OCI-LY3 (cell line): ENCODE data around the gene RPGR.

ENCODE experiments used
- H2AFZ ChIP-seq: fragments of 200-600, 300-600 bp; shearing (Covaris generic); 2 replicates; pipeline ENCODE4 v1.6.0; 2014; ENCODE audit warnings: antibody characterized with exemption, low read depth, low read length
- H3K27ac ChIP-seq: fragments of 200-600, 300-600 bp; sonication (generic); 2 replicates; pipeline ENCODE4 v1.5.1; 2014; ENCODE audit warnings: mild to moderate bottlenecking, low read length, moderate library complexity, mixed read lengths
- H3K27me3 ChIP-seq: fragments of 200-600, 300-600 bp; sonication (generic); 2 replicates; pipeline ENCODE4 v1.6.1; 2014; ENCODE audit warnings: low read depth, low read length, mixed read lengths
- H3K36me3 ChIP-seq: fragments of 200-600, 300-600 bp; sonication (generic); replicated peaks from 2 replicates; pipeline ENCODE3; 2014; ENCODE audit warnings: low read depth, low read length, mixed read lengths
- H3K4me1 ChIP-seq: fragments of 300-600, 200-600 bp; sonication (generic); 2 replicates; pipeline ENCODE4 v1.6.1; 2014; ENCODE audit warnings: low read length, mixed read lengths
- H3K4me2 ChIP-seq: fragments of 200-600, 300-600 bp; sonication (generic); 2 replicates; pipeline ENCODE4 v1.6.1; 2014; ENCODE audit warnings: low read length, mixed read lengths
- H3K4me3 ChIP-seq: fragments of 300-600, 200-600 bp; sonication (generic); 2 replicates; pipeline ENCODE4 v1.5.1; 2014; ENCODE audit warnings: antibody characterized with exemption, mild to moderate bottlenecking, low read length, moderate library complexity
- H3K79me2 ChIP-seq: fragments of 300-600, 200-600 bp; shearing (Covaris generic); 2 replicates; pipeline ENCODE4 v1.6.1; 2014; ENCODE audit warnings: mild to moderate bottlenecking, low read length, mixed read lengths
- H3K9ac ChIP-seq: fragments of 300-600, 200-600 bp; shearing (Covaris generic); 2 replicates; pipeline ENCODE4 v1.6.0; 2014; ENCODE audit warnings: mild to moderate bottlenecking, low read length, moderate library complexity
- H3K9me3 ChIP-seq: fragments of 200-600, 300-600 bp; shearing (Covaris generic); 2 replicates; pipeline ENCODE4 v1.6.1; 2014; ENCODE audit warnings: low read length, mixed read lengths; ENCODE audit not compliant: insufficient read depth
- H4K20me1 ChIP-seq: fragments of 200-600, 300-600 bp; sonication (generic); 2 replicates; pipeline ENCODE4 v1.6.1; 2016; ENCODE audit warnings: low read length, mixed read lengths; ENCODE audit not compliant: insufficient read depth
- CTCF ChIP-seq: fragments of 200-600, 300-600 bp; sonication (generic); IDR thresholded peaks from 2 replicates; pipeline ENCODE4 v1.5.1; 2014; ENCODE audit warnings: antibody characterized with exemption, low read length, low read depth
- EZH2phosphoT487 ChIP-seq: fragments of 200-600 bp; shearing (Covaris generic); IDR thresholded peaks from 2 replicates; pipeline ENCODE4 v1.6.1; 2018; ENCODE audit warnings: antibody characterized with exemption, mixed run types, low read depth

RPGR gene

GRCh38 chrX:38220024-38220414 lies 107.3 kb downstream of the RPGR start:
- TF ChIP-seq CTCF (no peak), EZH2phosphoT487 (no peak)
- H3K4me3 ChIP-seq: no peak overlapping the region
- no peak overlapping the region for H3K9ac ChIP-seq
- H3K4me1 ChIP-seq: peaks cover 18% of the 10 kb centered on the region
- H3K36me3 ChIP-seq: no peaks in the 10 kb centered on the region
- no peak overlapping the region for H3K4me2 ChIP-seq
- H3K27me3 ChIP-seq: no peaks in the 10 kb centered on the region
- no peaks in the 10 kb centered on the region for H3K9me3 ChIP-seq
- no peak overlapping the region for H2AFZ ChIP-seq
- no peaks in the 10 kb centered on the region for H4K20me1 ChIP-seq
- H3K27ac ChIP-seq: no peak overlapping the region
- H3K79me2 ChIP-seq: no peaks in the 10 kb centered on the region
